ENCODE data around the gene ALDH1L2.

ALDH1L2 gene

GRCh38 chr12:105071981-105072380, 12.3 kb downstream of the ALDH1L2 start:
- DNase-seq (no peak), ATAC-seq (no peak)
- no peaks in the 10 kb centered on the region for H3K27me3 Mint-ChIP-seq
- H3K4me1 Mint-ChIP-seq = no peaks in the 10 kb centered on the region
- H3K9me3 Mint-ChIP-seq = no peaks in the 10 kb centered on the region
- no peak overlapping the region for H3K27ac Mint-ChIP-seq
- no peaks in the 10 kb centered on the region for H3K36me3 Mint-ChIP-seq (ENCODE audit: low read depth)
- no peak overlapping the region for H3K4me3 Mint-ChIP-seq

DNA sequence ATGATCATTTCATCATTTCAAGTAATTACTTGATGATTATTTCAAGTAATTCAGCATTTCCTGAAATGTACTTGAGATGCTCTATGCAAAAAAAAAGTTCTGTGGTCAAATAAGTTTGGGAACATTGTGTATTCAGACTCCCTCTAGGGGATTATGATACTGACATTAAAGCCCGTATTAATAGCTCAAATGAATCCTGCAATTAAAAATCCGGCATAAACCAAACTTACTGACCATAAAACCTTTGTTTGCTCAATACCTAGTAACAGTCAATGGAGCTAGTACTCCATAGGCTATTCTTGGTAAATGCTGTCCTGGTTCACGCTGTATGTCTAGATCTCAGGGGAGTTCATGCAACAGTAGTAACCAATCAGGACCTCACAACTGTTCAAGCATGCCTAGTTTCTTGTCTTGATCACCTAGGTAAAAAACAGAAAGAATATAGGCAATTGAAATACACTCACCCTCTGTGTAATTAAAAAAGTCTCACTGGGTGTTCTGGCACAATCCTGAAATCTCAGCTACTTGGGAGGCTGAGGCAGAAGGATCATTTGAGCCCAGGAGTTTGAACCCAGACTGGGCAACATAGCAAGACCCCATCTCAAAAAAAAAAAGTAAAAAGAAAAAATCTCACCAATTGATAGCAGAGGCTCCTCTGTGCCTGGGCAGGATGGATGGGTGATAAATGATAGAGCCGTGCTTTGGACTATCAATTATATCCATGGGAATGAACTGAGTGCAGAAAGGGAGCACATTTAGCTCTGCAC, 14.1 kb downstream of the ALDH1L2 start:
- Mint-ChIP-seq H3K36me3 (ENCODE audit: low read depth) (no peaks in the 10 kb centered on the region), H3K27me3 (no peaks in the 10 kb centered on the region), H3K4me3 (no peak overlapping the region), H3K9me3 (no peaks in the 10 kb centered on the region), H3K27ac (no peak overlapping the region), H3K4me1 (no peaks in the 10 kb centered on the region)
- ATAC-seq = no peak
- no peak for DNase-seq

DNA sequence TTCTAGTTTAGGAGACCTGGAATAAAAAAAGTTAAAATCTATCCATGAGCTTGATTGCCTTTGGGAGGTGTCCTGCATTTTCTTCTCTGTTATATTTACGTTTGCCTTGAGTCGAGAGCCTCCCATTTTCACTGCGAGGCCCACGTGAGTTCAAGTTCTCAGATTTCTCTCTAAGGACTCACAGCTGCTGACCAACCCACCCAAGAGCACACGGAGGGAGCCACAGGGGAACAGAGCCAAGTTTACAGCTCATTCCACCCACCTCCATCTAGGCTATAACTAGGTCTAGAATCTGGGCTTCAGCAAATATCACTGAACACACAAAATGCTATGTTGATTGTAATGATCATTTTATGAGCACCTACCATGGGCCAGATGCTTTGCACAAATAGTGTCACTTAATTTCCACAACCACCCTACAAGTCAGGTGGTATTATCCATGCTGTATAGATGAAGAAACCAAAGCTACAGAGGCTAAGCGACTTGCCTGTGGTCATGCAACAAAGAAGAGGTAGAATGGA, 16.7 kb downstream of the ALDH1L2 start:
- H3K27ac Mint-ChIP-seq = no peak overlapping the region
- no peaks in the 10 kb centered on the region for H3K36me3 Mint-ChIP-seq (ENCODE audit: low read depth)
- H3K4me1 Mint-ChIP-seq = no peaks in the 10 kb centered on the region
- no peak for DNase-seq
- no peak overlapping the region for H3K4me3 Mint-ChIP-seq
- H3K27me3 Mint-ChIP-seq = no peaks in the 10 kb centered on the region
- no peaks in the 10 kb centered on the region for H3K9me3 Mint-ChIP-seq
- no peak for ATAC-seq

DNA sequence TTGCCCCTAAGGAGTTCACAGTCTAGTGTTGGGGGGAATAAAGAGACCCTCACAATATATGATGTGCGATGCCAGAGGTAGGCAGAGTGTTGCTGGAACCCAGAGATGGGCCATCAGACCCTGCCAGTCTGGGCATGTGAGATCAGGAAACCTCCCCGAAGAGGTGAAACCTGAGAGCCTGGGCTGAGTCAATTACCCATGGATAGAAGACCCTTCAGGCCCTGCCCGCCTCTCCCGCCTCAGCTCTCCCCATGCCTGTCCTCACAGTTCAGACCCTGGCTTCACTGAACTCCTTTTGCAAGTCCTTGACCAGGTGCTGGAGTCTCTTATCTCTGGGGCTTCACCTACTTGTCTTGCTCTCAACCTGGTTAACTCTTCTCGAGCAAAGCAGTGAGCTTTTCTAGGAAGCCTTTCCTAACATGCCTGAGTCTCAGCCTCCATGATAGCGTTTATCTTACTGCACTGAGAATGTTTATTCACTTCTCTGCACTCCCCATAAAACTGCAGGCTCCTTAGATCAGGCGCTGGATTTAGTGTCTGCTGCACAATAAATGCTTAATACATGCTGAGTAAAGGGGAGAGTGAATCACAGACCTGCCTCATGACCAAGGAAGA, 19.6 kb downstream of the ALDH1L2 start:
- Mint-ChIP-seq H3K4me3 (no peak overlapping the region), H3K9me3 (no peaks in the 10 kb centered on the region), H3K36me3 (ENCODE audit: low read depth) (no peaks in the 10 kb centered on the region), H3K27me3 (peaks cover 2% of the 10 kb centered on the region), H3K4me1 (no peaks in the 10 kb centered on the region), H3K27ac (no peak overlapping the region)
- ATAC-seq (no peak), DNase-seq (no peak)

DNA sequence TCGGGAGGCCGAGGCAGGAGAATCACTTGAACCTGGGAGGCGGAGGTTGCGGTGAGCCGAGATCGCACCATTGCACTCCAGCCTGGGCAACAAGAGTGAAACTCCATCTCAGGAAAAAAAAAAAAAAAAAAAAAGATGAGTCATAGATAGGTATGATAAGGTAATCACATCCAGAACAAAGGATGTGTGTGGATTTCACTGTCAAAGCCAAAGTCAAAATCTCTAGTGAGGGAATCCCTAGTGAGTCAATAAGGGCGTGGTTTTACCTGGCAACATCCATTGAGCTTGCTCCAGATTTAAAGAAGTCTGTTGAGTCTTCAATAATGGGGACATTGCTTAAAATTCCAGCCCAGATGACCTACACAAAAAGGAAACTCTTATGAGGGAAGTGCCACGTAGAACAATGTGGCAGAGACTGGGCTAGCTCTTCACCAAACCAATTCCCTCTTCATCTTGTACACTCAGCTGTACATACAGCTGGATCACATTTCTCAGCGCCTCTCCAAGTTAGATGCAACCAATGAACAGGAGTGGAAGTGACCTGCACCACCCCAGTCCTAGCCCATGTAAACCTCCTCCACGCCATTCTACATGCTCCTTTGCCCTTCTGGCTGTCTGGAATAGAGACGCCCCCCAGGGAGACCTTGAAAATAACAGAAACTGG, 23.4 kb downstream of the ALDH1L2 start:
- Mint-ChIP-seq H3K4me3 (no peak overlapping the region), H3K4me1 (peaks cover 3% of the 10 kb centered on the region), H3K36me3 (ENCODE audit: low read depth) (no peaks in the 10 kb centered on the region), H3K9me3 (peaks cover 12% of the 10 kb centered on the region), H3K27ac (no peak overlapping the region), H3K27me3 (peaks cover 5% of the 10 kb centered on the region)
- ATAC-seq (no peak), DNase-seq (no peak)

- H3K9me3 Mint-ChIP-seq = peaks cover 21% of the 10 kb centered on the region
- no peaks in the 10 kb centered on the region for H3K36me3 Mint-ChIP-seq (ENCODE audit: low read depth)
- H3K4me3 Mint-ChIP-seq = no peak overlapping the region
- peaks cover 5% of the 10 kb centered on the region for H3K27me3 Mint-ChIP-seq
- no peak for DNase-seq
- H3K4me1 Mint-ChIP-seq = peaks cover 5% of the 10 kb centered on the region
- ATAC-seq = no peak
- no peak overlapping the region for H3K27ac Mint-ChIP-seq
These were observed 27.1 kb downstream of the ALDH1L2 start for GRCh38 chr12:105057174-105057573.

DNA sequence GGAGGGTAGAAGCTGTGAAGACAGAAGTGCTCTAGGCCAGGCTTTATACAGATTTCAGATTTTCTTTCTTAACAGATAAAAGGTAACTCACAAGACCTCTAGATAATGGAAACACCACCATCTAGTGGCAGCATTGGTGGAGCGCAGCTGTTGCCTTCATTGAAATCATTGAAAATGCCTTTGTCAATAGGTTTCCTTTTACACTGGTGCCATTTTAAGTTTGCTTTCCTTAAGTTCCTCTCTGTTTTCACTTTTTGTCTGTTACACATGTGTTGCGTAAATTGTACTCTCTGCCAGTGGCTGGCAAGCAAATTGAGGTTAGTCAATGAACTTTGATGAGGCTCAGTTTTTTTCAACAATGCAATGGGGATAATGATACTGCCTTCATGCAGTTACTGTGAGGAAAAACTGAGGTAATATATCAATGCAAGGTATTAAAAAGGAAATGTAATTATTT, 31.1 kb downstream of the ALDH1L2 start:
- Mint-ChIP-seq H3K4me3 (no peak overlapping the region), H3K9me3 (peaks cover 21% of the 10 kb centered on the region), H3K4me1 (peaks cover 5% of the 10 kb centered on the region), H3K27ac (no peak overlapping the region), H3K27me3 (peaks cover 3% of the 10 kb centered on the region), H3K36me3 (ENCODE audit: low read depth) (no peaks in the 10 kb centered on the region)
- DNase-seq (peak; percentile 66), ATAC-seq (peak; percentile 54)

DNA sequence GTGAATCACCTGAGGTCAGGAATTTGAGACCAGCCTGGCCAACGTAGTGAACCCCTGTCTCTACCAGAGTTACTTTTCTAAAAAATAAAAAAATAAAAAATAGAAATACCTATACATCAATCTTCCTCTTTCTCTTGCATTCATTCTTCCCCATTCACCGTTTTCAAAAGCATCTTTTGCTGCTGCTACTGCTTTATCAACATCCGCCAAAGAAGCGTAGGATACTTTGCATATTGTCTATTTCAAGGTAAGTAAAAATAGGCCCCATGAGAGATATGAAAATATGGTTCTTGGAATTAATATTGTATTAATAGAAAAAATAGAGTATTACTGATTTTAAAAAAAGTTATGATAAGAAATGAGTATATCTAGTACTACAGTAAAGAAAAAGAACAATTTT, 32.3 kb downstream of the ALDH1L2 start:
- H3K4me3 Mint-ChIP-seq = no peak overlapping the region
- peaks cover 1% of the 10 kb centered on the region for H3K27me3 Mint-ChIP-seq
- ATAC-seq = no peak
- H3K4me1 Mint-ChIP-seq = peaks cover 3% of the 10 kb centered on the region
- H3K9me3 Mint-ChIP-seq = peaks cover 17% of the 10 kb centered on the region
- no peak overlapping the region for H3K27ac Mint-ChIP-seq
- no peaks in the 10 kb centered on the region for H3K36me3 Mint-ChIP-seq (ENCODE audit: low read depth)
- no peak for DNase-seq

- H3K4me1 Mint-ChIP-seq = peaks cover 2% of the 10 kb centered on the region
- H3K27ac Mint-ChIP-seq = no peak overlapping the region
- H3K27me3 Mint-ChIP-seq = no peaks in the 10 kb centered on the region
- no peaks in the 10 kb centered on the region for H3K9me3 Mint-ChIP-seq
- ATAC-seq = no peak
- H3K4me3 Mint-ChIP-seq = no peak overlapping the region
- H3K36me3 Mint-ChIP-seq (ENCODE audit: low read depth) = no peaks in the 10 kb centered on the region
- DNase-seq = no peak
These were observed 35.9 kb downstream of the ALDH1L2 start for GRCh38 chr12:105048315-105048714.

GRCh38 chr12:105047308-105047707, 37.0 kb downstream of the ALDH1L2 start:
- no peak overlapping the region for H3K4me3 Mint-ChIP-seq
- no peaks in the 10 kb centered on the region for H3K36me3 Mint-ChIP-seq (ENCODE audit: low read depth)
- H3K4me1 Mint-ChIP-seq = no peaks in the 10 kb centered on the region
- no peak for DNase-seq
- no peak overlapping the region for H3K27ac Mint-ChIP-seq
- H3K27me3 Mint-ChIP-seq = no peaks in the 10 kb centered on the region
- no peaks in the 10 kb centered on the region for H3K9me3 Mint-ChIP-seq
- ATAC-seq = no peak

DNA sequence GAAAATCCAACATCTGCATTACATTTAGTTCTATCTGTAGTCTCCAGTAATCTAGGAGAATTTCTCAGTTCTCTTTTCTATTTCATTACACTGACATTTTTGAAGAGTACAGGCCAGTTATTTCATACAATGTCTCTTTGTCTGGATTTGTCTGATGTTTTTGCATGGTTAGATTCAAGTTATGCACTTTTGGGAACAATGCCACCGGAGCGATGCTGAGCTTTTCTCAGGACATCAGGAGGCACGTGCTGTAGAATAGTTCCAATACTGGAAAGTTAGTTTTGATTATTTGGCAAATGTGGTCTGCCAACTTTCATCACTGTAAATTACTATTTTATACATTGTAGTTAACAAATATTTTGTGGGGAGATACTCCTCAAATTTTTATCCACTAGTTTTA, 43.1 kb downstream of the ALDH1L2 start:
- H3K36me3 Mint-ChIP-seq (ENCODE audit: low read depth) = no peaks in the 10 kb centered on the region
- peaks cover 21% of the 10 kb centered on the region for H3K4me1 Mint-ChIP-seq
- H3K4me3 Mint-ChIP-seq = no peak overlapping the region
- DNase-seq = no peak
- H3K27me3 Mint-ChIP-seq = no peaks in the 10 kb centered on the region
- H3K27ac Mint-ChIP-seq = no peak overlapping the region
- ATAC-seq = no peak
- H3K9me3 Mint-ChIP-seq = no peaks in the 10 kb centered on the region

GRCh38 chr12:105040476-105040875, 43.8 kb downstream of the ALDH1L2 start:
- DNase-seq (no peak), ATAC-seq (no peak)
- Mint-ChIP-seq H3K4me3 (no peak overlapping the region), H3K4me1 (peaks cover 21% of the 10 kb centered on the region), H3K27ac (no peak overlapping the region), H3K27me3 (no peaks in the 10 kb centered on the region), H3K9me3 (no peaks in the 10 kb centered on the region), H3K36me3 (ENCODE audit: low read depth) (no peaks in the 10 kb centered on the region)

- DNase-seq = no peak
- Mint-ChIP-seq H3K27ac (peak overlapping the region; percentile 76), H3K4me1 (peaks cover 44% of the 10 kb centered on the region), H3K9me3 (no peaks in the 10 kb centered on the region), H3K36me3 (ENCODE audit: low read depth) (peaks cover 2% of the 10 kb centered on the region), H3K27me3 (no peaks in the 10 kb centered on the region), H3K4me3 (peak overlapping the region; percentile 9)
- ATAC-seq = no peak
These were observed 47.2 kb downstream of the ALDH1L2 start for GRCh38 chr12:105036937-105037649.

DNA sequence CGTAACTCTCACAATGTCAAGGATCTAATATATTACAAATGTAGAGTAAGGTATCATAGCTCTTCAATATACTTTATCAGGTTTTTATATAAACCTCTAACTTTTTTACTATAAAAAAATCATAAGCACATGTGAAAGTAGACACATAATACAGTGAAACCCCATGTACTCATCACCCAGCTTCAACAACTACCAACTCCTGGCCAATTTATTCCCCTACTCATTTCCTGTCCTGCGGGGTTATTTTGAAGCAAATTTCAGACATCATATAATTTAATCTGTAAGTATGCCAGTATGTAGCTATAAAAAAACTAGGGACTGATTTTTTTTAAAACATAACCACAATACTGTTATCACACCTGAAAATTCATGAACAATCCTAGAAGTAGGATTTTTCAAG, 50.4 kb downstream of the ALDH1L2 start:
- Mint-ChIP-seq H3K27ac (peak overlapping the region; percentile 51), H3K36me3 (ENCODE audit: low read depth) (peaks cover 5% of the 10 kb centered on the region), H3K4me3 (no peak overlapping the region), H3K27me3 (no peaks in the 10 kb centered on the region), H3K4me1 (peaks cover 55% of the 10 kb centered on the region), H3K9me3 (no peaks in the 10 kb centered on the region)
- DNase-seq (no peak), ATAC-seq (peak; percentile 60)

Measured in activated naive CD8-positive, alpha-beta T cell treated with anti-CD3 and anti-CD28 coated beads, Interleukin-2, amount 50 U/mL, for 24 hours (primary cell).